H1 (cell line): Measurements from ENCODE around the gene SMOC2. TPM values are rescaled to one million over a fixed set of nuclear protein-coding genes. Genes with fewer than 3 reads are reported as not detected.

ENCODE experiments used
- CTCF ChIA-PET: fragments of 300-600 bp; sonication (Branson Sonifier 250); formaldehyde crosslinking; loops from one replicate; lab custom pipeline; 2021; ENCODE audit not compliant: partially characterized antibody; lab: Charles Lee
- POLR2A ChIA-PET: fragments of 300-600 bp; sonication (Branson Sonifier 250); formaldehyde crosslinking; loops from one replicate; lab custom pipeline; 2021; ENCODE audit warnings: inconsistent platforms; ENCODE audit not compliant: partially characterized antibody; lab: Charles Lee
- DNase-seq, 2 experiments: peaks; one replicate each; pipeline versions ENCODE4 v3.0.0 to v3.0.0-alpha.2; 2010 to 2022; ENCODE audit warnings: low spot score in 2 of 2, low read depth in 1 of 2, mixed read lengths in 1 of 2
- FAIRE-seq: peaks from 2 replicates; lab custom pipeline; 2011; peaks lifted over from hg19 to GRCh38; lab: Jason Lieb, UNC
- H2AFZ ChIP-seq: 2 replicates; pipeline ENCODE4 v1.8.1; 2012; ENCODE audit warnings: low read length, inconsistent platforms
- H2AK5ac ChIP-seq: 2 replicates; pipeline ENCODE4 v1.6.1; 2013; ENCODE audit warnings: low read depth, low read length
- H2BK120ac ChIP-seq: replicated peaks from 2 replicates; pipeline ENCODE3; 2013; ENCODE audit warnings: low read depth, low read length, inconsistent platforms
- H2BK12ac ChIP-seq: 2 replicates; pipeline ENCODE4 v1.6.1; 2013; ENCODE audit warnings: low read depth, low read length
- H2BK15ac ChIP-seq: 2 replicates; pipeline ENCODE4 v1.6.1; 2013; ENCODE audit warnings: low read length
- H2BK20ac ChIP-seq: 2 replicates; pipeline ENCODE4 v1.6.1; 2013; ENCODE audit warnings: low read length
- H2BK5ac ChIP-seq: 2 replicates; pipeline ENCODE4 v1.6.1; 2013; ENCODE audit warnings: low read depth, low read length
- H3K14ac ChIP-seq: 2 replicates; pipeline ENCODE4 v1.6.1; 2013; ENCODE audit warnings: inconsistent platforms; ENCODE audit not compliant: insufficient read length
- H3K18ac ChIP-seq: 2 replicates; pipeline ENCODE4 v1.6.1; 2013; ENCODE audit warnings: low read length; ENCODE audit errors: extremely low read depth
- H3K23ac ChIP-seq: 2 replicates; pipeline ENCODE4 v1.6.1; 2013; ENCODE audit warnings: inconsistent platforms; ENCODE audit not compliant: insufficient read length
- H3K23me2 ChIP-seq: 2 replicates; pipeline ENCODE4 v1.6.1; 2013; ENCODE audit warnings: low read depth, low read length
- H3K27ac ChIP-seq: 2 replicates; pipeline ENCODE4 v1.6.1; 2011; ENCODE audit warnings: low read depth, low read length, inconsistent platforms
- H3K27me3 ChIP-seq, 4 experiments: replicated peaks in 1 of 4; 1 replicate in 1 of 4; 2 replicates in 3 of 4; pipeline versions ENCODE4 v1.6.1 to v1.8.1; 2011 to 2013; ENCODE audit warnings: low read length in 3 of 4, mild to moderate bottlenecking in 3 of 4, inconsistent platforms in 2 of 4, mixed read lengths in 2 of 4, moderate library complexity in 1 of 4; ENCODE audit not compliant: control insufficient read depth in 3 of 4, insufficient read depth in 3 of 4; ENCODE audit errors: extremely low read depth in 1 of 4
- H3K36me3 ChIP-seq, 4 experiments: 2 replicates each; pipeline versions ENCODE4 v1.6.1 to v1.8.1; 2011 to 2013; ENCODE audit warnings: mild to moderate bottlenecking in 4 of 4, low read length in 3 of 4, moderate library complexity in 2 of 4, control low read depth in 1 of 4, inconsistent platforms in 1 of 4; ENCODE audit not compliant: insufficient read depth in 4 of 4, control insufficient read depth in 2 of 4
- H3K4ac ChIP-seq: replicated peaks from 2 replicates; pipeline ENCODE3; 2013; ENCODE audit warnings: low read length, low read depth, mixed read lengths, inconsistent platforms; ENCODE audit not compliant: insufficient read length
- H3K4me1 ChIP-seq, 4 experiments: replicated peaks in 1 of 4; 1 replicate in 1 of 4; 2 replicates in 3 of 4; pipeline versions ENCODE4 v1.6.1 to v1.8.1; 2011 to 2013; ENCODE audit warnings: low read length in 3 of 4, inconsistent platforms in 2 of 4, mixed read lengths in 1 of 4; ENCODE audit not compliant: insufficient read depth in 4 of 4, control insufficient read depth in 3 of 4
- H3K4me2 ChIP-seq, 2 experiments: 2 replicates each; pipeline versions ENCODE4 v1.6.1 to v1.8.1; 2011 to 2013; ENCODE audit warnings: low read depth in 2 of 2, low read length in 2 of 2, control low read depth in 1 of 2, inconsistent platforms in 1 of 2, mild to moderate bottlenecking in 1 of 2; ENCODE audit not compliant: insufficient read depth in 1 of 2
- H3K4me3 ChIP-seq, 4 experiments: fragments of 200-600, 300-600 bp in 1 of 4; sonication (generic), shearing (Covaris generic), sonication (Bioruptor Twin) in 1 of 4; 2 replicates each; pipeline versions ENCODE4 v1.5.1 to v1.8.1; 2011 to 2016; ENCODE audit warnings: low read length in 4 of 4, low read depth in 3 of 4, control low read depth in 2 of 4, inconsistent platforms in 2 of 4, mild to moderate bottlenecking in 2 of 4, mixed read lengths in 1 of 4, moderate library complexity in 1 of 4; ENCODE audit not compliant: insufficient read depth in 2 of 4; ENCODE audit errors: extremely low read depth in 1 of 4
- H3K56ac ChIP-seq: replicated peaks from 2 replicates; pipeline ENCODE3; 2013; ENCODE audit warnings: low read depth, mild to moderate bottlenecking, mixed read lengths, low read length, inconsistent platforms; ENCODE audit not compliant: insufficient read length
- H3K79me1 ChIP-seq: 2 replicates; pipeline ENCODE4 v1.6.1; 2013; ENCODE audit warnings: low read depth, low read length, control low read depth
- H3K79me2 ChIP-seq, 2 experiments: 2 replicates each; pipeline versions ENCODE4 v1.6.1 to v1.8.1; 2012 to 2013; ENCODE audit warnings: low read length in 2 of 2, mild to moderate bottlenecking in 2 of 2, inconsistent platforms in 1 of 2; ENCODE audit not compliant: insufficient read depth in 2 of 2, control insufficient read depth in 1 of 2
- H3K9ac ChIP-seq, 4 experiments: replicated peaks in 1 of 4; 1 replicate in 1 of 4; 2 replicates in 3 of 4; pipeline versions ENCODE4 v1.6.1 to v1.8.1; 2011 to 2013; ENCODE audit warnings: low read depth in 3 of 4, low read length in 3 of 4, control low read depth in 2 of 4, mild to moderate bottlenecking in 2 of 4, moderate library complexity in 2 of 4, inconsistent platforms in 1 of 4; ENCODE audit errors: extremely low read depth in 1 of 4
- H3K9me3 ChIP-seq, 2 experiments: 2 replicates each; pipeline versions ENCODE4 v1.6.1 to v1.8.1; 2012 to 2013; ENCODE audit warnings: mild to moderate bottlenecking in 2 of 2, moderate library complexity in 2 of 2, control low read depth in 1 of 2, inconsistent platforms in 1 of 2, low read depth in 1 of 2, low read length in 1 of 2, mixed read lengths in 1 of 2; ENCODE audit not compliant: insufficient read depth in 2 of 2
- H4K20me1 ChIP-seq, 2 experiments: replicated peaks in 1 of 2; 2 replicates each; pipeline versions ENCODE3 to v1.8.1; 2011 to 2013; ENCODE audit warnings: inconsistent platforms in 2 of 2, low read length in 2 of 2, mild to moderate bottlenecking in 1 of 2; ENCODE audit not compliant: insufficient read depth in 2 of 2, control insufficient read depth in 1 of 2
- H4K5ac ChIP-seq: 2 replicates; pipeline ENCODE4 v1.6.1; 2013; ENCODE audit warnings: low read length, low read depth, mixed read lengths, inconsistent platforms; ENCODE audit not compliant: insufficient read length
- H4K8ac ChIP-seq: 2 replicates; pipeline ENCODE4 v1.8.0; 2013; ENCODE audit warnings: mild to moderate bottlenecking, moderate library complexity, low read length, inconsistent platforms; ENCODE audit not compliant: insufficient read depth; ENCODE audit errors: extremely low read depth
- H4K91ac ChIP-seq: replicated peaks from 2 replicates; pipeline ENCODE3; 2013; ENCODE audit warnings: low read length, mixed read lengths, inconsistent platforms; ENCODE audit not compliant: insufficient read length
- ATF2 ChIP-seq: IDR thresholded peaks from 2 replicates; pipeline ENCODE4 v1.6.1; 2012; ENCODE audit warnings: low read length, inconsistent platforms
- CTCF ChIP-seq, 3 experiments: IDR thresholded peaks; 1 replicate in 2 of 3; 2 replicates in 1 of 3; pipeline versions ENCODE4 v1.5.1 to v1.6.1; 2011; ENCODE audit warnings: low read length in 3 of 3, mild to moderate bottlenecking in 3 of 3, inconsistent platforms in 2 of 3, low read depth in 1 of 3, moderate library complexity in 1 of 3; ENCODE audit not compliant: insufficient read depth in 1 of 3; ENCODE audit errors: control extremely low read depth in 1 of 3
- FOSL1 ChIP-seq: IDR thresholded peaks from 2 replicates; pipeline ENCODE4 v1.6.1; 2011; ENCODE audit warnings: mild to moderate bottlenecking, low read depth, low read length, moderate library complexity; ENCODE audit not compliant: insufficient read depth
- HDAC6 ChIP-seq: IDR thresholded peaks from one replicate; pipeline ENCODE4 v1.7.1; 2012; ENCODE audit warnings: low read depth, mild to moderate bottlenecking, inconsistent platforms, low read length, moderate library complexity
- RXRA ChIP-seq: IDR thresholded peaks from 2 replicates; pipeline ENCODE4 v1.6.1; 2011; ENCODE audit warnings: low read depth, mild to moderate bottlenecking, low read length, moderate library complexity; ENCODE audit not compliant: insufficient read depth
- SP4 ChIP-seq: IDR thresholded peaks from 2 replicates; pipeline ENCODE4 v1.6.1; 2012; ENCODE audit warnings: low read length, inconsistent platforms
- ZNF274 ChIP-seq: IDR thresholded peaks from 2 replicates; pipeline ENCODE4 v1.7.0; 2012; ENCODE audit warnings: low read length, borderline replicate concordance; ENCODE audit errors: extremely low read depth
- WGBS, 2 experiments: shearing (Covaris generic) in 1 of 2; methylation state at CpG; one replicate each; pipeline versions ENCODE4 v1.1.6 to v1.1.7; 2013 to 2015; ENCODE audit warnings: low lambda C conversion rate in 2 of 2, mixed read lengths in 2 of 2, inconsistent platforms in 1 of 2, low coverage in 1 of 2, missing lambda C conversion rate in 1 of 2; ENCODE audit not compliant: insufficient replicate concordance in 2 of 2, insufficient coverage in 1 of 2, insufficient read length in 1 of 2; ENCODE audit errors: extremely low coverage in 1 of 2, missing lambda C conversion rate in 1 of 2; 5-methylcytosine and 5-hydroxymethylcytosine counted together
- polyA plus RNA-seq, 7 experiments: library from polyadenylated mRNA; depleted of rRNA in 3 of 7; stranded (reverse) in 5 of 7; unstranded in 2 of 7; fragments of >200 nt in 5 of 7; fragments of 200-250 nt in 2 of 7; gene quantifications; 1 replicate in 5 of 7; 2 replicates in 1 of 7; 4 replicates in 1 of 7; pipeline versions ENCODE4 v1.2.1 to v1.2.3, GENCODE V29; 2011 to 2013; ENCODE audit warnings: missing spikeins in 2 of 7, mixed read lengths in 2 of 7
- total RNA-seq: library from RNA; stranded (reverse); fragmentation: NEBNext Ultra II Directional; extraction: Animal tissue kit (Norgen Biotek cat#: 25700); gene quantifications from 2 replicates; pipeline ENCODE4 v1.2.1, GENCODE V29; 2021

Gene SMOC2
- total and polyA plus RNA-seq, 2 of the 8 experiments (the other 6 are each of a cell fraction or from before 2014, with no cell fraction given), result 7.7 to 8.5 TPM

DNA sequence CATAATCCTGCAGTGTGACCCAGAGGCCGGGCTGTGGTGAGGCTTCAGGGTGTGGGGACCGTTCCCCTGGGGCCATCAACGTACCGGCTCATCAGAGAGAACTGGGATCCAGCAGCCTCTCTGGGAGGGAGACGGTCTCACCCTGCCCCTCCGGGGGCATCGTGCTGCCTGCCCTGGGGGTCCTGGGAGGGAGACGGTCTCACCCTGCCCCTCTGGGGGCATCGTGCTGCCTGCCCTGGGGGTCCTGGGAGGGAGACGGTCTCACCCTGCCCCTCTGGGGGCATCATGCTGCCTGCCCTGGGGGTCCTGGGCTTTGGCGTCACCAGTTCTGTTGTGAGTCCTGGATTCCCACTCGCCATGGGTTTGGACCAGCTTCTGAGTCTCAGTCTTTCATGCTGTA lies 17.1 kb downstream of the SMOC2 start:
- Histone ChIP-seq H3K79me2 (no peaks in the 10 kb centered on the region), H3K4me3 (no peak overlapping the region), H3K36me3 (no peaks in the 10 kb centered on the region), H3K9me3 (no peaks in the 10 kb centered on the region), H3K79me1 (no peaks in the 10 kb centered on the region), H3K4ac (no peak overlapping the region), H4K5ac (no peak overlapping the region), H3K56ac (no peak overlapping the region), H3K4me2 (no peak overlapping the region), H3K9ac (no peak overlapping the region), H2BK20ac (no peak overlapping the region), H4K8ac (no peak overlapping the region), H3K23ac (no peak overlapping the region), H3K27ac (no peak overlapping the region), H2AFZ (no peak overlapping the region), H2BK12ac (no peak overlapping the region), H2BK15ac (no peak overlapping the region), H4K20me1 (no peaks in the 10 kb centered on the region), H4K91ac (no peak overlapping the region), H3K18ac (no peak overlapping the region), H3K27me3 (no peaks in the 10 kb centered on the region), H2BK5ac (no peak overlapping the region), H2BK120ac (no peak overlapping the region), H3K23me2 (no peaks in the 10 kb centered on the region), H2AK5ac (no peak overlapping the region), H3K4me1 (peaks cover 0 to 3% (median under 1%) of the 10 kb centered on the region in 4 experiments; a peak in 4 of 7 replicates), H3K14ac (no peak overlapping the region)
- FAIRE-seq (no peak), DNase-seq (no peak)
- 96% methylated on average over 6 of the region's 12 CpGs; no CpG with 5 or more reads in 1 of the 2 experiments for WGBS, 2 experiments
- TF ChIP-seq RXRA (no peak), ZNF274 (no peak), ATF2 (no peak), FOSL1 (no peak), HDAC6 (no peak), SP4 (no peak), CTCF (IDR thresholded peaks at IDR 0.05; ENCODE audit: control extremely low read depth in 1 of 3, insufficient read depth in 1 of 3, low read depth in 1 of 3, low read length in 3 of 3) (no peak)
- POLR2A ChIA-PET, result interaction anchor here (1.0 kb wide), 1 partner anchor 140 kb away, joined by 3 read pairs; no protein-coding TSS in a partner anchor
- CTCF ChIA-PET, result interaction anchor here (0.7 kb wide), 1 partner anchor 197 kb away, joined by 3 read pairs; no protein-coding TSS in a partner anchor
